Esophagus squamous epithelium (tissue), 5 donors: ENCODE measurements around the gene POLRMT. TPM values are rescaled to one million over a fixed set of nuclear protein-coding genes. Genes with fewer than 3 reads are reported as not detected.
"Not testable (repeated sequence)": the region's sequence is repeated elsewhere in the genome, so short reads cannot be mapped to it uniquely, and the experiment has no call there.

Source experiments
- DNase-seq: peaks from one replicate; lab custom pipeline; 2025; lab: John Stamatoyannopoulos, UW
- H3K27ac ChIP-seq, 4 donors: fragments of 200-600 bp; sonication (generic); one replicate each; pipeline ENCODE4 v1.5.1; 2016 to 2019; ENCODE audit warnings: mild to moderate bottlenecking in 1 of 4
- H3K27me3 ChIP-seq, 4 donors: fragments of 200-600 bp; sonication (generic); 1 replicate in 3 of 4; 2 replicates in 1 of 4; pipeline versions ENCODE4 v1.5.1 to v1.6.0; 2017 to 2021; ENCODE audit warnings: antibody characterized with exemption in 1 of 4
- H3K36me3 ChIP-seq, 3 donors: fragments of 200-600 bp; sonication (generic); one replicate each; pipeline ENCODE4 v1.5.1; 2016 to 2019
- H3K4me1 ChIP-seq, 3 donors: fragments of 200-600 bp; sonication (generic); one replicate each; pipeline ENCODE4 v1.5.1; 2017 to 2019
- H3K4me3 ChIP-seq, 4 donors: fragments of 200-600 bp; sonication (generic); 1 replicate in 3 of 4; 2 replicates in 1 of 4; pipeline ENCODE4 v1.5.1; 2016 to 2019; ENCODE audit warnings: mild to moderate bottlenecking in 2 of 4, moderate library complexity in 1 of 4
- H3K9me3 ChIP-seq, 3 donors: fragments of 200-600 bp; sonication (generic); one replicate each; pipeline ENCODE4 v1.5.1; 2016 to 2019
- CTCF ChIP-seq, 6 experiments: fragments of 450-650 bp in 4 of 6; fragments of 200-600 bp in 2 of 6; sonication (generic) in 2 of 6; IDR thresholded peaks; one replicate each; pipeline ENCODE4 v1.5.1; 2016 to 2019; ENCODE audit warnings: antibody characterized with exemption in 6 of 6, mild to moderate bottlenecking in 4 of 6, moderate library complexity in 4 of 6
- POLR2A ChIP-seq, 4 donors: fragments of 450-650 bp; IDR thresholded peaks; one replicate each; pipeline ENCODE4 v1.6.1; 2017; ENCODE audit warnings: antibody characterized with exemption in 4 of 4, mild to moderate bottlenecking in 4 of 4, moderate library complexity in 3 of 4
- WGBS, 2 donors: methylation state at CpG; one replicate each; pipeline ENCODE4 v1.1.5; 2018; 5-methylcytosine and 5-hydroxymethylcytosine counted together
- intact Hi-C: fragments of 100-400 bp; cut with DNase I; formaldehyde crosslinking; loops from one replicate; pipeline ENCODE4 v1.15.0; 2022
- total RNA-seq, 4 donors: library from RNA; depleted of rRNA; stranded (reverse); fragments of >200 nt; gene quantifications; one replicate each; pipeline ENCODE4 v1.1.0, GENCODE V29; 2016
- donor health status: DM: yes; HTN: yes; CAD: no.

POLRMT gene
- total RNA-seq, 4 donors from 2014 or later: 23.5 to 32.3 (median 25.0) TPM

DNA sequence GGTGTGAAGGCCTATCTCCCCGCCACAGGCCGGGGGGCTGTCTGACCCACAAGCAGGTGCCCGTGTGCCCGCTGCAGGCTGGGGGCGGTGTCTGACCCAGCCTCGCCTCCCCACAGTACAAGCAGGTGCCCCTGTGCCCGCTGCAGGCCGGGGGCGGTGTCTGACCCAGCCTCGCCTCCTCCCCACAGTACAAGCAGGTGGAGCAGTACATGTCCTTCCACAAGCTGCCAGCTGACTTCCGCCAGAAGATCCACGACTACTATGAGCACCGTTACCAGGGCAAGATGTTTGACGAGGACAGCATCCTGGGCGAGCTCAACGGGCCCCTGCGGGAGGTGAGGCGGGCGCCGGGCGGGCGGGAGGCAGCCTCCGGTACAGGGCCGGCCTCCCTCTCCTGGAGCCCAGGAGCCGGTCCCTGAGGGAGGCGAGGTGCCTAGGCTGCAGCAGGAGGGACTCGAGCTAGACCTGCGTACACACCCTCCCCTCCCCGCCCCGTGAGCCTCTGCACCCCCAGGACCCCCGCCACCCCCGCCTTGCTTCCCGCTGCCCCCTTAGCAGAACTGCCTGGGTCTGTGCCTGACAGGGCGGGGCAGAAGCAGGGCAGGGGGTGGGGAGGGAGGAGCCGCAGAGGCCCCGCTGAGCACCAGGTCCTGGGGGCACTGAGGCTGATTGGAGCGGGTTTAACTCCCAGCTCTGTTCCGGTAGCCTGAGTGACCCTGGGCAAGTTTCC, 23.1 kb downstream of the POLRMT start:
- intact Hi-C loops: no loop called here
- Histone ChIP-seq H3K4me1 (peaks cover 0 to 33% (median 5%) of the 10 kb centered on the region in 3 donors), H3K27me3 (peaks cover 0 to 52% (median 0%) of the 10 kb centered on the region in 4 donors), H3K27ac (peak overlapping the region; percentile 27 to 77 (median 66)), H3K36me3 (no peaks in the 10 kb centered on the region), H3K4me3 (peak overlapping the region in 3 of 4 donors; percentile 32 to 58 (median 36)), H3K9me3 (no peaks in the 10 kb centered on the region)
- WGBS, 2 donors: 32 to 57% methylated on average over 2 to 5 of the region's 38 CpGs
- no peak for DNase-seq
- TF ChIP-seq POLR2A (IDR thresholded peaks at IDR 0.05): no peak
- no peak for TF ChIP-seq CTCF (IDR thresholded peaks at IDR 0.05)

DNA sequence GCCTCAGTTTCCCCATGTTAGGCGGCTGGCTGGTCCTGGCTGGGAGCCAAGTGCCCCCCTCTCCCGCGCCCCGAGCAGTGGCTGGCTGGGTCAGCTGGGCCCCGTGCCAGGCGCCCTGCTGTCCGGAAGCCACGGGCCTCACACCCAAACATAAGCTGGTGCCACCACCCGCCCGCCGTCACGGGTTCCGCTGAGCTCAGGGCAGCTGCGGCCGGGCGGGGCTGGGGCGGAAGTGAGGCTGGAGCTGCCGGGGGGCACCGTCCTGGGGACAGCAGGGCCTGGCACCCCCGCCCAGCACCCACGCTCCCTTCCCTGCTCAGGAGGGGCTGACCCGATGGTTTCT, 24.4 kb downstream of the POLRMT start:
- 56% methylated on average over 3 of the region's 22 CpGs; no CpG with 5 or more reads in 1 of the 2 donors for WGBS, 2 donors
- intact Hi-C loops: no loop called here
- no peaks in the 10 kb centered on the region for H3K9me3 ChIP-seq
- no peak overlapping the region for H3K4me3 ChIP-seq
- peaks cover 0 to 33% (median 5%) of the 10 kb centered on the region in 3 donors for H3K4me1 ChIP-seq
- peak overlapping the region in 2 of 4 donors; percentile 21 to 36 for H3K27ac ChIP-seq
- H3K36me3 ChIP-seq: no peaks in the 10 kb centered on the region
- no peak for DNase-seq
- H3K27me3 ChIP-seq: peaks cover 0 to 48% (median 0%) of the 10 kb centered on the region in 4 donors
- no peak for TF ChIP-seq CTCF (IDR thresholded peaks at IDR 0.05)
- no peak for TF ChIP-seq POLR2A (IDR thresholded peaks at IDR 0.05)

DNA sequence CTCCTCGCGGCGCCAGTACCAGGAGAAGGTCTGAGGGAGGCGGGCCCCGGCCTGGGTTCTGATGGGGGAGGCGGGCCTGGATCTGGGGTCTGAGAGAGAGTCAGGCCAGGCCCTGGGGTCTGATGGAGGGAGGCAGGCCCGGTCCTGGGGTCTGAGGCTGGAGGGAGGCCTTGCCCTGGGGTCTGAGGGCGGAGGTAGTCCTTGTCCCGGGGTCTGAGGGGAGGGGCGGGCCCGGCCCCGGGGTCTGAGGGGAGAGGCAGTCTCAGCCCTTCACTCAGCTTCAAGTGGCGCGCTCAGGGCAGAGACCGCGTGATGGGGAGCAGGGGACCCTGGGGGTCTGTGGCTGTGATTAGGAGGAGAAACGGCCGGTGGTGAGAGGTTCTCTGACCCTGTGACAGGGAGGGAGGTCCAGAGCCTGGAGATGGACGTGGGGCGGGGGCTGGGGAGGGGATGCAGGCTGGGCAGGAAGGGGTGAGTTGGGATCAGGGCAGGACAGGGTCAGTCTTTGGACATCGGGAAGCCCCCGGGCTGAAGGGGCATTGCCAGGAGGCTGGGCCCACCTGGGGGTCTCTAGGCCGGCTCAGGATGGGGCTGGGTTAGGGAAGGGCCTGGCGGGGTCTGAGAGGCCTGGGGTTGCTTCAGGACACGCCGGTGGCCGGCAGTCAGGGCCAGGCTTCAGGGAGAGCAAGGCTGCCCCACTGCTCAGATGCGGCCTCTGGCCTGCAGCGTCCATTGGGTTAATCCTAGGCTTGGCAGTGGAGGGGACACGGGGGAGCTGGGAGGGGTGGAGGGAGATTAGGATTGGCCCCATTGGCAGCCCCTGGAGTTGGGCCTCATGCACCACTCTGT, 25.0 kb downstream of the POLRMT start:
- WGBS, 2 donors: 65 to 67% methylated on average over 5 to 14 of the region's 30 CpGs
- Histone ChIP-seq H3K27me3 (peaks cover 0 to 48% (median 0%) of the 10 kb centered on the region in 4 donors), H3K4me3 (no peak overlapping the region), H3K36me3 (no peaks in the 10 kb centered on the region), H3K27ac (no peak overlapping the region), H3K9me3 (no peaks in the 10 kb centered on the region), H3K4me1 (peaks cover 0 to 33% (median 5%) of the 10 kb centered on the region in 3 donors)
- no peak for TF ChIP-seq CTCF (IDR thresholded peaks at IDR 0.05)
- no peak for TF ChIP-seq POLR2A (IDR thresholded peaks at IDR 0.05)
- intact Hi-C loops: no loop called here
- no peak for DNase-seq

GRCh38 chr19:607301-608154, 25.8 kb downstream of the POLRMT start:
- Histone ChIP-seq H3K27me3 (peaks cover 0 to 41% (median 0%) of the 10 kb centered on the region in 4 donors), H3K4me1 (peaks cover 0 to 33% (median 5%) of the 10 kb centered on the region in 3 donors), H3K9me3 (no peaks in the 10 kb centered on the region), H3K4me3 (no peak overlapping the region), H3K27ac (no peak overlapping the region), H3K36me3 (no peaks in the 10 kb centered on the region)
- no peak for DNase-seq
- intact Hi-C loops: no loop called here
- WGBS, 2 donors: 59 to 88% methylated on average over 6 to 7 of the region's 30 CpGs
- TF ChIP-seq CTCF (IDR thresholded peaks at IDR 0.05) (no peak), POLR2A (IDR thresholded peaks at IDR 0.05) (no peak)

DNA sequence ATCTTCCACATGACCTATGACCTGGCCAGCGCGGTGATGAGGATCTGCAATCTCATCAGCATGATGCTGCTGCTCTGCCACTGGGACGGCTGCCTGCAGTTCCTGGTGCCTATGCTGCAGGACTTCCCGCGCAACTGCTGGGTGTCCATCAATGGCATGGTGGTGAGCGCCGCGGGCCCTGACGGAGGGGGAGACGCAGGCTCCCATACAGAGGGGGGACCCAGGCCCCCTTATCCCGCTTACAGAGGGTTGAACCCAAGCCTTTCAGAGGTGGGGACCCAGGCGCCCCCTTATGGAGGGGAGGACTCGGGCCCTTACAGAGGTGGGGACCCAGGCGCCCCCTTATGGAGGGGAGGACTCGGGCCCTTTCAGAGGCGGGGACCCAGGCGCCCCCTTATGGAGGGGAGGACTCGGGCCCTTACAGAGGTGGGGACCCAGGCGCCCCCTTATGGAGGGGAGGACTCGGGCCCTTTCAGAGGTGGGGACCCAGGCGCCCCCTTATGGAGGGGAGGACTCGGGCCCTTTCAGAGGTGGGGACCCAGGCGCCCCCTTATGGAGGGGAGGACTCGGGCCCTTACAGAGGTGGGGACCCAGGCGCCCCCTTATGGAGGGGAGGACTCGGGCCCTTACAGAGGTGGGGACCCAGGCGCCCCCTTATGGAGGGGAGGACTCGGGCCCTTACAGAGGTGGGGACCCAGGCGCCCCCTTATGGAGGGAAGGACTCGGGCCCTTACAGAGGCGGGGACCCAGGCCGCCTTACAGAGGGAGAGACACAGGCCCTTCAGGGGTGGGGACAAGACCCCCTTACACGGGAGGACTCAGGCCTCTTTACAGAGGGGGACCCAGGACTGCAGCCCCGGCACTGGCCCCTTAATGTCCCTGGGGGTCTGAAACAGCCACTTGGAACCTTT, 28.0 kb downstream of the POLRMT start:
- peaks cover 0 to 20% (median 0%) of the 10 kb centered on the region in 3 donors for H3K4me1 ChIP-seq
- H3K9me3 ChIP-seq, H3K36me3 ChIP-seq, H3K27ac ChIP-seq, DNase-seq, intact Hi-C loops, H3K4me3 ChIP-seq: not testable (repeated sequence)
- H3K27me3 ChIP-seq: peaks cover 0 to 29% (median 0%) of the 10 kb centered on the region in 4 donors
- WGBS, 2 donors: 64 to 83% methylated on average over 2 to 5 of the region's 34 CpGs
